GM19324 (cell line): ENCODE results near the gene RASSF8.

Experiments
- ATAC-seq: cut with Tn5 transposase; IDR thresholded peaks from one replicate; pipeline ENCODE4 v1.9.1; 2021; ENCODE audit warnings: mild to moderate bottlenecking, moderate library complexity; ENCODE audit not compliant: unreplicated experiment, low FRiP score

RASSF8 gene

DNA sequence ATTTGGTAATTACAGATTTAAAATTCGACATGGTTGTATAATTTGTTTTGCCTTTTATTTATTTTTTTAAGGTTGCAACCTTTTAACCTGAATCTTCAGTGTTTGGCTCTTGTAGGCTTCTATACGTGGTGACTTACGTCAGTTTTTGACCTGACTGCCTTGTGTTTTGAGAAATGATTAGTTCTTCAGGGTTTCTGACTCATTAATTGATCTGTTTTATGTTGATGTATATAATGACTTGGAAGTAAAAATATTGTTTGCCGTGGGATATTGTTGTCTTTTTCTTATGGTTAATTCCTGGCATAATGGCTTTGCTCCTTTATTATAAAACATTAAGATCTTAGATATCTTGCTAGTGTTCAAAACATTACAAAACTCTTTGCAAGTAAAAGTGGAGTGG lies 2.5 kb downstream of the RASSF8 start:
- no peak for ATAC-seq

- ATAC-seq: no peak
Observed at GRCh38 chr12:25962932-25963525, 4.5 kb downstream of the RASSF8 start.

GRCh38 chr12:25965682-25966081 lies 7.2 kb downstream of the RASSF8 start:
- ATAC-seq: no peak

GRCh38 chr12:25970082-25970481 lies 11.6 kb downstream of the RASSF8 start:
- no peak for ATAC-seq

- ATAC-seq: no peak
Observed at GRCh38 chr12:25970916-25971653, 12.6 kb downstream of the RASSF8 start.

- ATAC-seq: no peak
Observed at GRCh38 chr12:25971654-25972041, 13.2 kb downstream of the RASSF8 start.

GRCh38 chr12:25972783-25973182 lies 14.3 kb downstream of the RASSF8 start:
- ATAC-seq: no peak

DNA sequence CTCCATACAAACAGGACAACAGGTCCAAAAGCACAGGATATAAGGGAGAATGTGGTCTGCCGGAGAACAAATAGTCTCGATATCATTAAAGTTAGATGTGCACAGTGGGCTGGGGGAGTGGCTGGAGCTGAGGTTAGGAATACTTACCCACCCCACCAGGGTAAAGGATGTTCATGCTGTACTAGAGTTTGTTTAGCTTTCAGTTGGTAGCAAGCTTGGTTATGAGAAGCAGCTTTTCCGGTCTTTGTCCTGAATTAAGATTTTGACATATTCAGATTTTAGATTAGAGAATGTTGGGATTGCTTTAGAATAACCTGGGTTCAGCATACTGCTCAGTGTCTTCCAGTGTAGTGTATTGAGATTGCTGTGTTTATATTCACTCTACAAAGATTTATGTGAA lies 16.7 kb downstream of the RASSF8 start:
- ATAC-seq: no peak

DNA sequence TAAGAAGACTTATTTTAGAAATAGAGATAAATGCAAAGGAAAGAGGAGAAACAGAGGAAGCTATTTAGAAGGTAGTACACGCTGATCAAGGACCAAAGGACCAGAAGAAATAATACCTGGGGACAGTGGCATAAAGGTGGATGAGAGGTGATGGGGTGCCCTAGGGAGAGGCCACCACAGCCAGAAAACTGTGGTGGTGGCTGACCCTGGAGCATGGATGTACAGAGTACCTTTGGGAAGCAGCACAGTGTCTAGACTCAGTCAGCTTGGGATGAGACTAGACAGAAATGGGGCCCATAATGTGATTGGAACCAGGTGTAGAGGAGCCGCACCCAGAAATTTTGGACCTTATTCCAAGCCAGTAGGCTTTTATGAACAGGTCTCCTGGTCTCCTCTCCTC lies 17.2 kb downstream of the RASSF8 start:
- ATAC-seq: no peak

- ATAC-seq: no peak
Observed at GRCh38 chr12:25976289-25976688, 17.8 kb downstream of the RASSF8 start.

- no peak for ATAC-seq
Observed at GRCh38 chr12:25977047-25977446, 18.6 kb downstream of the RASSF8 start.

- ATAC-seq: no peak
Observed at GRCh38 chr12:25979059-25979458, 20.6 kb downstream of the RASSF8 start.

DNA sequence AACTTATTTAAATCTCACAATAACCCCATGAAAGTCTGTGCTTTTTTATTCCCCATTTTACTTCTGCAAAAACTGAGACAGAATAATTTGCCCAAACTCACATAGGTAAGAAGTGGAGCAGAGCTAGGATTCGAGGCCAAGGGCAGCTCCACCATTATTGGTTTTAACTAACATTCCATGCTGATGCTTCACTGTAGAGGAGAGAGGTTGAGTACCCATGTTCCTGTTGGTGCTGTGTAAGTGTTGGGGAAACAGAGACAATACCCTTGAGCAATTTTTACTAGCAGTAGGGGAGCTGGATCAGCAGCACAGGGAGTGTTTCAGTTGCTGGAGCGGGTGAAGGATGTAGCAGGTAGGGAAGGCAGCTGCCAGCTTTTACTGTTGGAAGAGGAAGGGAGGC lies 21.1 kb downstream of the RASSF8 start:
- no peak for ATAC-seq

- no peak for ATAC-seq
Observed at GRCh38 chr12:25980035-25980434, 21.6 kb downstream of the RASSF8 start.

- no peak for ATAC-seq
Observed at GRCh38 chr12:25981597-25981996, 23.1 kb downstream of the RASSF8 start.

DNA sequence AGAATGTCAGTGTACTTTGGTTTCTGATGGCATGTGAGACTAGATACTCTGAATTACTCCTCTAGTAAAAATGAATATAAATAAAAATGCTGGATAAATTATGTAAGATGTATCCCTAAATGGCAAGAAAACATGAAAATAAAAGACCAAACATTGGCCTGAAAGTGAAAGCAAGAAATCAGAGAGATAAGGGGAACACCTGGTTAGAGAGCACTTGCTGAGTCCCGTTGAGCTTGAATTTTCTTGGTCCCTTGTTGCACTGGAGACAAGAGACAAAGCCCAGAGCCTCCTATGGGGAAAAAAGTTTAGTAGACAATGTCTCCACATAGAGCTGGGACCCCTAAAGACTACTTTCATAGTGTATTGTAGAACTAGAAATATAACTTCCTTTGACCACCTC lies 23.9 kb downstream of the RASSF8 start:
- ATAC-seq: no peak

DNA sequence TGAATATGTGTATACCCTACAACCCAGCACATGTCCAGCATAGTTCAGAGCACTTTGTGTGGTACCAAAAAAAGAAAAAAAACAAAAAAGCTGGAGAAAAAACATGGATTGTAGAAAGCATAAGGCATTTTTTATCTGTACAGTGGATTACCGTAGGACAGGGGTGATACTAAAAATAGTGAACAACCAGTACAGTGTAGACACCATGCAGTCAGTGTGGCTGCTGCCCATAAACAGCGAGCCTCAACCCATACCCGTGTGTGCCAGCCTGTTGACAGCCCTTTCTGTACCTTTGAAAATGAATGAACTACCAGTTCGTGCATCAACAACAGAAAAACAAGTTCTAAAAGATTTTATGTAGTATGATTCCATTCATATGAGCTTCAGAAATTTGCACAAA lies 25.1 kb downstream of the RASSF8 start:
- ATAC-seq: no peak

- ATAC-seq: no peak
Observed at GRCh38 chr12:25984759-25985158, 26.3 kb downstream of the RASSF8 start.

GRCh38 chr12:25985316-25986175 lies 27.1 kb downstream of the RASSF8 start:
- no peak for ATAC-seq

GRCh38 chr12:25986180-25986579 lies 27.7 kb downstream of the RASSF8 start:
- ATAC-seq: no peak

- no peak for ATAC-seq
Observed at GRCh38 chr12:25988505-25988904, 30.0 kb downstream of the RASSF8 start.
